Fibroblast of skin of left quadriceps (primary cell): ENCODE results near the gene GALNT6.

Experiments
- DNase-seq, 2 experiments: peaks; one replicate each; pipeline ENCODE4 v3.0.0-alpha.2; 2013; ENCODE audit warnings: low read depth in 2 of 2

Gene GALNT6

GRCh38 chr12:51391283-51392123 is at the start of gene GALNT6:
Gene GALNT6 (minus strand): TSS chr12:51391406. CDS start chr12:51379781, 11,625 bp downstream.
- DNase-seq: no peak

DNA sequence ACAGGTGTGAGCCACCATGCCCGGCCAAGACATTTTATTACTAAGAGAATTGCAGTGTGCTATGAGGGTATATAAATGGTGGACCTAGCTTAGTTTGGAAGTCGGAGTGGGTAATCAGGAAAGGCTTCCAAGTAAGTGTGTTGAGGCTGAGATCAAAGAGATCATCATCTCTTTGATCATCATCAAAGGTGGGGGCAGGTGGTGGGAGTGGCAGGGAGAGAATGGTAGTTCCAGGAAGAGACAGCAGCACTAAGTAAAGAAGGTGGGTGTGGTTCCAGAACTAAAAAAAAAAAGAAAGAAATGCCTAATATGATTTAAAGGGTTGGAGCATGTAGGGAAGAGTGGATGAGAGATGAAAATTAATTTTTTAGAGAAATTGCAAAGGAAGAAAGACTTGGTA is 48.1 kb upstream of the GALNT6 start:
- DNase-seq: no peak

- no peak for DNase-seq
These were observed 46.2 kb upstream of the GALNT6 start for GRCh38 chr12:51437431-51437830.

- DNase-seq: no peak
These were observed 43.1 kb upstream of the GALNT6 start for GRCh38 chr12:51434305-51434704.

GRCh38 chr12:51432921-51433320 is 41.7 kb upstream of the GALNT6 start:
- DNase-seq: no peak

- DNase-seq: no peak
These were observed 39.1 kb upstream of the GALNT6 start for GRCh38 chr12:51430196-51430895.

DNA sequence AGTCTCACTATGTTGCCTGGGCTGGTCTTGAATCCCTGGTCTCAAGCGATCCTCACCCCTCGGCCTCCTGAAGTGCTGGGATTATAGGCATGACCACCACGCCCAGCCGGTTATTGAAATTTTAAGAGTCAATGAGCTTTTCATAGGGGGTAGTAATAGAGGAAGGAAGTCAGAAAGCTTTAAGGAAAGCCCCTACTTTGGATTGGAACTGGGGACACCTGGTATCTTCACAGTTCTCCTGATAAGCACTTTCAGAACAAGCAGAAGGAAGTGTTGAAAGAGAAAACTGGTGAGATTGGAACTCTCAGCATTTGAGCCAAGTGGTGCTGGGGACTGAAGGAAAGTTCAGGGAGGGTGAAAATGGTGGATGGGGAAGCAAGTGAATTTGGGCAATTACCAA is 38.5 kb upstream of the GALNT6 start:
- no peak for DNase-seq

DNA sequence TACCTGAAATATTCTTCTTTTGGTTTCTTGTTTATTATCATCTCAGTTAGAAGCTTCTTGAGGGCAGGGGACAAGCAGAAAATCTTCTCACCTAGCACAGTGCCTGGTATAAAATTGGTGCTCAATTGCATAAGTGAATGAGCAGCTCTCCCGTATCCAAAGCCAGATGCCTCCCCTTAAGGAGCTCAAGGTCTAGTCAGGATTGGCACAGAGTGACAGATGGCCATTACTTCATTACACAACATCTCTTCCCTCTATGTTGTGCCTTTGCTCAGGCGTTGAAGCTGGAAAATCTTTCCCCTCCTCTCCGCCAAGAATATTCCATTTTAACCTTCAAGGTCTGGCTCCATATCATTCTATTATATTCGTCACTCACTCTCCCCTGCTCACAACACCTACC is 37.0 kb upstream of the GALNT6 start:
- DNase-seq: no peak

DNA sequence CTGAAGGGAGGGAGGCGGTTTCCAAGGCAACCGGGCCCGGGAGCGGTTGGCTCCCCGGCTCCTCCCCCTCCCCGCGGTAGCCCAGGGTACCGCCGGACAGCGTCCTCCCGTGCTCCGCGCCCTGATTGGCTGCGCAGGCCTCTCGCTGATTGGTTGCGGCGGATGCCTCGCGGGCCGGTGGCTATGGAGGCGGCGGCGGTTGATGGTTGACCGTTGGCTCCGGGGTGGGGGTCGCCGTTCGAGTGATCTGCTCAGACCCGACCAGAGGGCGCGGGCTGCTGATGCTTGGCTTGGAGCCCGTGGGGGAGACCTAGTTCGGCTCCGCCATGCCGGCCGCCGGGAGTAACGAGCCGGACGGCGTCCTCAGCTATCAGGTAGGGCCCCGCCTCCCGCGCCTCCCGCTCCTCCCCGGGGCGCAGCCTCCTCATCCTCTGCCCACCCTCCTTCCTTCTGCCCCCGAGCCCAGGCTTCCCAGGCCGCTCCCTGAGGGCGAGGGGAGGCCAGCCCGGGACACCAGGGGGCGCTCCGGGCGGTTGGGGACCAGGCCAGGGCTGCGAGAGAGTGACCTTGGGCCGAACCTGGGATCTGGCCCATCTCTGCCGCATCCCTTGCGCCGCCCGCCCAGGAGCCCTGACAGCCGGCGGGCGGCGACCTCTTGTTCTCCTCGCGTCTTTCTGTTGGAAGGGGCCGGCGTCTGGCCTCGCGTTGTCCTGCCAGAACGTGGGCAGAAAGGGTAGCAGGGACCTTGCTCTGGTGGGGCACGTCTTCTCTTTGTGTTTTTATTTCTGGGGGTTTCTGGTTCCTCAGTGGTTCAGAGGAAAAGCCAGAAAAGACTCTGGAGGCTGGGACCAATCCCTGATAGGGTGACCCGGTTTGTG is 33.7 kb upstream of the GALNT6 start, which contains the start of gene SLC4A8:
SLC4A8 (plus strand) TSS at position 170 of the 878 bp plus-strand sequence; CDS start at position 327, 157 bp downstream.
- DNase-seq: peak; percentile 73 to 76

- no peak for DNase-seq
These were observed 33.0 kb upstream of the GALNT6 start for GRCh38 chr12:51424094-51424661.

GRCh38 chr12:51421266-51421884 is 30.2 kb upstream of the GALNT6 start:
- peak; percentile 39 to 44 for DNase-seq

GRCh38 chr12:51419425-51420193 is 28.4 kb upstream of the GALNT6 start:
- DNase-seq: no peak

GRCh38 chr12:51417826-51418225 is 26.6 kb upstream of the GALNT6 start:
- no peak for DNase-seq

GRCh38 chr12:51415931-51416330 is 24.7 kb upstream of the GALNT6 start:
- DNase-seq: no peak

DNA sequence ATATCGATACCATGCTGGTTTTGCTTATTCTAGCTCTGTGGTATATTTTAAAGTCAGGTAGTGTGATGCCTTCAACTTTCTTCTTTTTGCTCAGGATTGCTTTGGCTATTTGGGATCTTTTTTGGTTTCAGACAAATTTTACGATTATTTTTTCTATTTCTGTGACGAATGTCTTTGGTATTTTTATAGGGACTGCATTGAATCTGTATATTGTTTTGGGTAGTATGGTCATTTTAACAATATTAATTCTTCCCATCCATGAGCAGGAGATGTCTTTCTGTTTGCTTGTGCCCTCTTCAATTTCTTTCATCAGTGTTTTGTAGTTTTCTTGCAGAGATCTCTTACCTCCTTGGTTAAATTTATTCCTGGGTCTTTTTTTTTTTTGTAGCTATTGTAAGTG is 22.6 kb upstream of the GALNT6 start:
- no peak for DNase-seq

GRCh38 chr12:51413149-51413548 is 21.9 kb upstream of the GALNT6 start:
- no peak for DNase-seq

DNA sequence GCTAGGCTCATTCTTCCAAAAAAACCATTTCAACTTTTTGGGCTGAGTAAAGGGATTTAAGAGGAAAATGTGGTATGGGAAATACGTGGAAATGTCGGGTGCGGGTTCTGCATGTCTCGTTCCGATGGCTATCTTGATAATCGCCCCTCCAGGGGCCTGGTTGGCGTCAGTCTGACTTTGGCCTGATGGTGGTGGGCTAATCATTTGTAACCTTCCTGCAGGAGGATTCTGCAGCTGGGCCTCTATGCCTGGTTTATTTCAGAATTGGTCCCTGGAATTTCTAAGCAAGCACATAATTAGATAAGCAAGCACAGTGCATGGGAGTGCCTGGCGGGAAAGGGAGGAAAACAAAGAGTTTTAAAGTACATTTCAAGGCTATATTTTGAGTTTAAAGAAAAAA is 18.6 kb upstream of the GALNT6 start:
- DNase-seq: no peak

DNA sequence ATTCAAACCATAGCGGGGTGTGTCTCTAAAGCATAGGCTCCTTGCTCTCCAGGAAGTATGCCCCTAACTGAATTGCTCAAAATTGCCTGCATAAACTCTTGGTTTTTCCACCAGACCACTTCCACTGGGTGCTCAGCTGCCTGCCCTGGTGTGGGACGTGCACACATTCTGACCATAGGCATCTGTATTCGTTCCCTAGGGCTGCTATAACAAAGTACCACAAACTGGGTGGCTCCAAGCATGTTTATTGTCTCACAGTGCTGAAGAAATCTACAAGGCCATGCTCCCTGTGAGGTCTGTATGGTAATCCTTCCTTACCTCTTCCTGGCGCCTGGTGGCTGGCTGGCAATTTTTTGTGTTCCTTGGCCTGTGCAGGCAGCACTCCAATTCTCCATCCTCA is 16.4 kb upstream of the GALNT6 start:
- no peak for DNase-seq

DNA sequence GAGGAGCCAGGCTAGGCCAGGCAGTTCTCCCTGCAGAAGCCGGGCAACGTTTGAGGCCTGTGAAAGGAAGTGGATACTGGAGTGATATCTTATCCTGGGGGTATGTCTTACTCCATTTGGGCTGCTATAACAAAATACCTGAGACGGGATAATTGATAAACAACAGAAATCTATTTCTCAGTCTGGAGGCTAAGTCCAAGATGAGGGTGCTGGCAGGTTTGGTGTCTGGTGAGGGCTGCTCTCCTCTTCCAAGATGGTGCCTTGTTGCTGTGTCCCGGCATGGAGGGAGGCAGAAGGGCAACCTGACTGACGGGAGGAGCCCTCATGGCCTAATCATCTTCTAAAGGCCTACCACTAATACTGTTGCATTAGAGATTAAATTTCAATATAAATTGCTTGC is 15.7 kb upstream of the GALNT6 start:
- no peak for DNase-seq

GRCh38 chr12:51406290-51406689 is 15.1 kb upstream of the GALNT6 start:
- DNase-seq: no peak
